ENCODE data around the gene LIPK.

DNA sequence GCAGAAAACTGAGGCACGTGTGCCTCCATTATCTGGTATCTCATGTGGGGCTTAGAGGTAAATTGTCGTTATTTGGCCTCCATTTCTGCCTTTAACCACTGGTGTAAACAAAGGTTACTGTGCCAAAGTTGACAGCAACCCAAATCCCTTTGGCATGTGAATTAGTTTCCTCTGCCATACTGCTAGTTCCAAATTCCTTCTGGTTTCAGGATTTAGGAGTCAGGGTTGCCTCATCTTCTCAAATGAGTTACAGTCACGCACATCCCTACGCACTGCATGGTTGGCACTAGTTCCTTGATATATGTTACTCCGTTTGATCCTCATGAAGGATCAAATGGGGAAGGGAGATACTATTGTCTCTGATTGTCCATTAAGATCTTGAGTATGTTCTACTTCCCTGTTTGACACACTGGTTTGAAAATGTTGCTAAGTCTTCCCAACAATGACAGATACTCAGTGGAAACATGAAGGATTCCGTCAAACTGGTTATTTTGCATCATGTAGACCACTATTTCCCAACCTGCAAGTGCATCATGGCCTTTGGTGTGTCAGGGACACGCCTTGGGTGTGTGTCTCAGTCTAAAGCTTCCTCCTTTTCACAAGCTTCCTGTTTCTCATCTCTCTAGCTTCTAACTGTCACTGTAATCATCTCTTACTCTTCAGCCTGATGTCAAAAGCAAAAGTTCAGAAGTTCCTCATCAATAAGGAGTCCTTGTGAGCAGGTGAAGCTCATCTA lies 53.5 kb downstream of the LIPK start, which contains the start of gene LIPN:
- TF ChIP-seq EZH2 (IDR thresholded peaks at IDR 0.05; ENCODE audit: insufficient read depth, poor library complexity, severe bottlenecking) (no peak), EZH2phosphoT487 (IDR thresholded peaks at IDR 0.05; ENCODE audit: insufficient read depth, low read depth) (no peak)
